Measurements from ENCODE around the gene SCO1.

The SCO1 gene

GRCh38 chr17:10697092-10698081 lies at the start of gene SCO1, which contains the start of gene ADPRM:
Gene SCO1 (minus strand): TSS chr17:10697533. CDS start chr17:10697507, 26 bp downstream.
Gene ADPRM (plus strand): TSS chr17:10697594. CDS start chr17:10704927, 7,333 bp downstream.
- DNase-seq (ENCODE audit: extremely low read depth, low read depth), result peak; percentile 81
- TF ChIP-seq CTCF (IDR thresholded peaks at IDR 0.05; ENCODE audit: low read depth, low read length), result peak; percentile 52

- DNase-seq (ENCODE audit: extremely low read depth, low read depth), result no peak
- TF ChIP-seq CTCF (IDR thresholded peaks at IDR 0.05; ENCODE audit: low read depth, low read length), result no peak
These were observed 47.9 kb upstream of the SCO1 start for GRCh38 chr17:10745231-10745630.

GRCh38 chr17:10744501-10745000 lies 47.2 kb upstream of the SCO1 start:
- no peak for DNase-seq (ENCODE audit: extremely low read depth, low read depth)
- TF ChIP-seq CTCF (IDR thresholded peaks at IDR 0.05; ENCODE audit: low read depth, low read length), result no peak

GRCh38 chr17:10743316-10744009 lies 46.1 kb upstream of the SCO1 start:
- TF ChIP-seq CTCF (IDR thresholded peaks at IDR 0.05; ENCODE audit: low read depth, low read length), result no peak
- peak; percentile 52 for DNase-seq (ENCODE audit: extremely low read depth, low read depth)

- TF ChIP-seq CTCF (IDR thresholded peaks at IDR 0.05; ENCODE audit: low read depth, low read length), result no peak
- DNase-seq (ENCODE audit: extremely low read depth, low read depth), result no peak
These were observed 45.1 kb upstream of the SCO1 start for GRCh38 chr17:10742431-10742830.

- TF ChIP-seq CTCF (IDR thresholded peaks at IDR 0.05; ENCODE audit: low read depth, low read length), result no peak
- DNase-seq (ENCODE audit: extremely low read depth, low read depth), result no peak
These were observed 44.2 kb upstream of the SCO1 start for GRCh38 chr17:10741416-10742135.

Data from AG09319 (cell line).